ENCODE data around the gene ENTR1.

Gene ENTR1

GRCh38 chr9:136447173-136447778 lies 36.9 kb upstream of the ENTR1 start:
- no peaks in the 10 kb centered on the region for H3K4me1 ChIP-seq (ENCODE audit: control insufficient read depth, low read length)

GRCh38 chr9:136445799-136446198 lies 35.4 kb upstream of the ENTR1 start:
- no peak for TF ChIP-seq EZH2phosphoT487 (IDR thresholded peaks at IDR 0.05; ENCODE audit: borderline replicate concordance, low read length)
- no peak for TF ChIP-seq CTCF (IDR thresholded peaks at IDR 0.05; ENCODE audit: low read depth, low read length, poor library complexity, severe bottlenecking)
- Histone ChIP-seq H3K27ac (ENCODE audit: low read depth, low read length) (no peak overlapping the region), H3K4me3 (ENCODE audit: low read length) (no peak overlapping the region), H3K4me2 (ENCODE audit: low read length) (no peak overlapping the region), H4K20me1 (ENCODE audit: control insufficient read depth, insufficient read depth, low read depth, low read length) (no peaks in the 10 kb centered on the region), H3K4me1 (ENCODE audit: control insufficient read depth, low read length) (no peaks in the 10 kb centered on the region), H3K27me3 (ENCODE audit: control insufficient read depth, low read length) (no peaks in the 10 kb centered on the region), H3K9me2 (replicated peaks; ENCODE audit: control insufficient read depth, low read length) (no peaks in the 10 kb centered on the region), H3F3A (ENCODE audit: control insufficient read depth, insufficient read depth) (peaks cover 1% of the 10 kb centered on the region; the same call in 1 of the 2 replicates), H3K9me3 (ENCODE audit: control insufficient read depth, insufficient read depth, low read length) (no peaks in the 10 kb centered on the region), H3K36me3 (ENCODE audit: control insufficient read depth, low read length) (peaks cover 78% of the 10 kb centered on the region), H3K79me2 (ENCODE audit: control insufficient read depth, low read length) (no peaks in the 10 kb centered on the region)

More at GRCh38 chr9:136447173-136447778, 36.9 kb upstream of the ENTR1 start:
- peaks cover 77% of the 10 kb centered on the region for H3K36me3 ChIP-seq (ENCODE audit: control insufficient read depth, low read length)
- no peaks in the 10 kb centered on the region for H3F3A ChIP-seq (ENCODE audit: control insufficient read depth, insufficient read depth)
- H3K9me2 ChIP-seq (replicated peaks; ENCODE audit: control insufficient read depth, low read length) = no peaks in the 10 kb centered on the region
- no peaks in the 10 kb centered on the region for H3K9me3 ChIP-seq (ENCODE audit: control insufficient read depth, insufficient read depth, low read length)
- no peak for TF ChIP-seq CTCF (IDR thresholded peaks at IDR 0.05; ENCODE audit: low read depth, low read length, poor library complexity, severe bottlenecking)
- TF ChIP-seq EZH2phosphoT487 (IDR thresholded peaks at IDR 0.05; ENCODE audit: borderline replicate concordance, low read length) = no peak
- no peaks in the 10 kb centered on the region for H3K79me2 ChIP-seq (ENCODE audit: control insufficient read depth, low read length)
- no peak overlapping the region for H3K4me3 ChIP-seq (ENCODE audit: low read length)
- H3K4me2 ChIP-seq (ENCODE audit: low read length) = no peak overlapping the region
- no peaks in the 10 kb centered on the region for H4K20me1 ChIP-seq (ENCODE audit: control insufficient read depth, insufficient read depth, low read depth, low read length)
- no peak overlapping the region for H3K27ac ChIP-seq (ENCODE audit: low read depth, low read length)
- H3K27me3 ChIP-seq (ENCODE audit: control insufficient read depth, low read length) = no peaks in the 10 kb centered on the region

- H3K4me3 ChIP-seq (ENCODE audit: low read length) = no peak overlapping the region
Measured at GRCh38 chr9:136444102-136444501, 33.7 kb upstream of the ENTR1 start.

More at GRCh38 chr9:136444102-136444501, 33.7 kb upstream of the ENTR1 start:
- Histone ChIP-seq H3K9me3 (ENCODE audit: control insufficient read depth, insufficient read depth, low read length) (no peaks in the 10 kb centered on the region), H3K36me3 (ENCODE audit: control insufficient read depth, low read length) (peaks cover 71% of the 10 kb centered on the region), H3K27ac (ENCODE audit: low read depth, low read length) (no peak overlapping the region), H3K4me2 (ENCODE audit: low read length) (no peak overlapping the region), H4K20me1 (ENCODE audit: control insufficient read depth, insufficient read depth, low read depth, low read length) (no peaks in the 10 kb centered on the region), H3F3A (ENCODE audit: control insufficient read depth, insufficient read depth) (peaks cover 9% of the 10 kb centered on the region; the same call in 1 of the 2 replicates), H3K4me1 (ENCODE audit: control insufficient read depth, low read length) (peaks cover 5% of the 10 kb centered on the region), H3K79me2 (ENCODE audit: control insufficient read depth, low read length) (peaks cover 4% of the 10 kb centered on the region), H3K9me2 (replicated peaks; ENCODE audit: control insufficient read depth, low read length) (no peaks in the 10 kb centered on the region), H3K27me3 (ENCODE audit: control insufficient read depth, low read length) (no peaks in the 10 kb centered on the region)
- TF ChIP-seq CTCF (IDR thresholded peaks at IDR 0.05; ENCODE audit: low read depth, low read length, poor library complexity, severe bottlenecking) (no peak), EZH2phosphoT487 (IDR thresholded peaks at IDR 0.05; ENCODE audit: borderline replicate concordance, low read length) (no peak)

All from DOHH2 (cell line).